GM12892 (cell line): ENCODE results near the gene RABGEF1.
"Not testable (repeated sequence)": the region's sequence is repeated elsewhere in the genome, so short reads cannot be mapped to it uniquely, and the experiment has no call there.

Experiments
- POLR2A ChIP-seq: IDR thresholded peaks from 2 replicates; pipeline ENCODE4 v1.6.1; 2011; ENCODE audit warnings: low read depth, low read length, control low read depth
- POLR2AphosphoS5 ChIP-seq: IDR thresholded peaks from 2 replicates; pipeline ENCODE4 v1.6.1; 2011; ENCODE audit warnings: low read depth, low read length, control low read depth

DNA sequence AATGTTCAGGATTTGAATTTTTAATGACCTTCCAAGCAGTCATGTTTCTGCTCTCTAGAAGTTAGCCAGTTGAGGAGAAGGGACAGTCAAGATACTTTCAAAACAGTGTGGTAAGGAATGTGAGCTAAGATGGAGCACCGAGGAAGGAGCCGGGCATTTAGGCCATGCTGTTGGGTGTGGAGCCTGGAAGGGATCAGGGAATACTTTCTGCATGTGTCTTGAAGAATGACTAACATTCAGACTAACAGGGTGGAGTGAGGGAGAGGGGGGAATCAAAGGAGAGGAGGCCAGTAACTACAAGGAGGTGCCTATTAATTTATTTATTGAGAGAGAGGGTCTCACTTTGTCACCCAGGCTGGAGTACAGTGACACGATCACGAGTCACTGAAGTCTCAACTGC is 1.8 kb downstream of the RABGEF1 start:
- not testable (repeated sequence) for TF ChIP-seq POLR2A, POLR2AphosphoS5
